ENCODE results near the gene CNTNAP4.

DNA sequence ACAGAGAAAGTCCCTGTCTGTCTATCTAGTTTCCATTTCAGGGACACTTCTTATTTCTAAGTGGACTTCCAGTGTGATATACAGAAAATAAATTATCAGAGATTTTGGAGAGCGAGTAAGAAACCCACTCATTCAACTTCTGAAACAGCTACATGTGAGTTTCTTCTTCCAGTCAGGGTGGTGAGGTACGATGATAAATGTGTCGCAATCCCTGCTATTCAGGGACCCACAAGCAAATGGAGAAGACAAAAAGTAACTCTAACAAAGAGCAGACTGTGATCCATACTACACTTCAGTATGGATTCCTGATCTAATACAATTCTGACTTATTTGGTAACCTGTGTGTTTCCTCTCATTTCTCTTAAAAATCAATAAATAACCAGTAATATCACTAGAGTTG, 16.8 kb downstream of the CNTNAP4 start:
- TF ChIP-seq POLR2A (IDR thresholded peaks at IDR 0.05; ENCODE audit: low read length) (no peak), GATA1 (IDR thresholded peaks at IDR 0.05; ENCODE audit: low read depth, low read length) (no peak)
